Mucosa of descending colon (tissue), 3 donors: ENCODE data around the gene FTO. TPM values are rescaled to one million over a fixed set of nuclear protein-coding genes. Genes with fewer than 3 reads are reported as not detected.
"Not testable (repeated sequence)": the region's sequence is repeated elsewhere in the genome, so short reads cannot be mapped to it uniquely, and the experiment has no call there.

Experiments used
- ATAC-seq: fragments of 200-7000 bp; cut with Tn5 transposase; one replicate; pipeline ENCODE4 v1.9.1; 2020; ENCODE audit warnings: mild to moderate bottlenecking, moderate library complexity
- DNase-seq, 3 donors: peaks; one replicate each; pipeline ENCODE4 v3.0.0-alpha.2; 2020
- H3K36me3 ChIP-seq: fragments of 200-600 bp; one replicate; pipeline ENCODE4 v1.8.0; 2021; ENCODE audit warnings: low read depth, mild to moderate bottlenecking
- H3K4me1 ChIP-seq: fragments of 200-600 bp; one replicate; pipeline ENCODE4 v1.8.0; 2021; ENCODE audit warnings: low read depth, mild to moderate bottlenecking
- H3K4me3 ChIP-seq: fragments of 200-600 bp; one replicate; pipeline ENCODE4 v1.8.0; 2021; ENCODE audit warnings: mild to moderate bottlenecking
- H3K9me3 ChIP-seq: fragments of 200-600 bp; one replicate; pipeline ENCODE4 v1.8.0; 2021; ENCODE audit warnings: mild to moderate bottlenecking
- CTCF ChIP-seq: fragments of 200-600 bp; IDR thresholded peaks from one replicate; pipeline ENCODE4 v1.8.0; 2022; ENCODE audit warnings: antibody characterized with exemption, mild to moderate bottlenecking
- intact Hi-C, 2 donors: fragments of 100-400 bp; cut with DNase I in 1 of 2; cut with micrococcal nuclease in 1 of 2; formaldehyde crosslinking; loops; one replicate each; pipeline versions ENCODE4 v1.11.0 to v1.11.1; 2022; cut with DNase I, micrococcal nuclease
- total RNA-seq, 3 donors: library from RNA; stranded (reverse); fragmentation: NEBNext Ultra II Directional in 2 of 3; extraction: Animal tissue kit (Norgen Biotek cat#: 25700) in 2 of 3; gene quantifications; one replicate each; pipeline versions ENCODE4 v1.2.1 to v1.2.4, GENCODE V29; 2021 to 2023
- donor health status: DM: no; HTN: no; CAD: no; lungs with moderate emphysema.
- donor health status: DM: no; HTN: no; CAD: no.
- donor health status: DM: no; HTN: yes; CAD: no.

Gene FTO
- total RNA-seq, 3 donors from 2014 or later, result 38.0 to 81.7 (median 39.1) TPM

- no peaks in the 10 kb centered on the region for H3K9me3 ChIP-seq
- no peak overlapping the region for H3K4me3 ChIP-seq
- DNase-seq (no peak), ATAC-seq (no peak)
- TF ChIP-seq CTCF, result no peak
- H3K36me3 ChIP-seq, result no peaks in the 10 kb centered on the region
- intact Hi-C loops, result no loop called here
- no peaks in the 10 kb centered on the region for H3K4me1 ChIP-seq
Observed at GRCh38 chr16:53840456-53840855, 136.5 kb downstream of the FTO start.

DNA sequence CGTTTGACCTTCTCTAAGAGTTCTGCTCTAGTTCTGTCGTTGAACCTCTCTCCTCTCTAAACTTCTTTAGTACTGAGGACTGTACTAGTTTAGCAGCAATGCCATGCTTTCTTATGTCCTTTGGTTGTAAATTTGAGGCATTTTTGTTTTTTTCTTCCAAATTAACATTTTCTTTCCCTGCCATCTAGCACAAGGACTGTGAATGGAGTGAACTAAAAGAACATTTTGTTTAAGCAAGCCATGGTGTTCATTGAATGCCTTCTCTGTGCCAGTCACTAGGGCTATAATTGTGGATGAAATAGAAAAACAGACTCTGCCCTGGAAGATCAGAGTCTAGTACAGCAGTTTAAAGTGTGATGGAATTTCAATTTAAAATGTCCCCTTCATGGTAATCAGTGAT lies 137.9 kb downstream of the FTO start:
- intact Hi-C loops, result no loop called here

DNA sequence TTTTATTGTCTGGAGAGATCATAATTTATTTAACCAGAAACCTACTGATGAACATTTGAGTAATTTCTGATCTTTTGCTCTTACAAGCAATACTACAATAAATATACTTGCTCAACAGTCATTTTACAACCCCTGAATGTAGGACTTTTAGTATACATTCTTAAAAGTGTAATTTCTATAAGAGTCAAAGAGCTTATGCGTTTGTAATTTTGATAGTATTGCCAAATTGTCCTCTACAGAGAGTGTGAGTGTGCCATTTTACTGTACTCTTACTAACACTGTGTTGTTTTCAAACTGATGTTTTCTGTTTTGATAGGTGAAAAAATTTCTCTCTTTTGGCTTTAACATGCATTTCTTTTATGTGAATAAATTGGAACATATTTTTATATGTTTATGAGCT lies 139.1 kb downstream of the FTO start:
- Histone ChIP-seq H3K9me3 (no peaks in the 10 kb centered on the region), H3K36me3 (no peaks in the 10 kb centered on the region), H3K4me3 (no peak overlapping the region), H3K4me1 (no peaks in the 10 kb centered on the region)
- no peak for TF ChIP-seq CTCF
- DNase-seq (no peak), ATAC-seq (no peak)
- intact Hi-C loops, result no loop called here

More for the DNA sequence above, 137.9 kb downstream of the FTO start:
- Histone ChIP-seq H3K9me3 (no peaks in the 10 kb centered on the region), H3K4me1 (no peaks in the 10 kb centered on the region), H3K36me3 (no peaks in the 10 kb centered on the region), H3K4me3 (no peak overlapping the region)
- DNase-seq (no peak), ATAC-seq (no peak)
- TF ChIP-seq CTCF, result no peak

DNA sequence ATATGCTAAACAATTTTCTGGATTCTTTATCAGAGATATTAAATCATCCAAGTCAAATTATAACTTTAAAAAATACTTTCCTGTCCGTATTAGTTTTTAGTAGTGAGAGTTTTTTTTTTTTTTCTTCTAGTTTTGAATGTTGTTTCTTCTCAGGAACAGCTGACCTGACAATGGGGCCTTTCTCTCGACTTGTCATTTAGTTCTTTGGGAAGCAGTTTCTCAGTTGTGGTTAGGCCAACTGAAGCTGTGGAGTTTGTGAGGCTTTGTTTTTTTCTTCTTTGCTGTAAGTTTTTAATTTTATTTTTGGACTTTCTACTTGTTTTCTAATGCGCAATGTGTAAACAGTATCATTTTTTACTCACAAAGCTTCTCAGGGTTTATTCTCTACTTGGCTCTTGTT lies 140.8 kb downstream of the FTO start:
- no peak for DNase-seq
- intact Hi-C loops, result no loop called here
- Histone ChIP-seq H3K4me3 (no peak overlapping the region), H3K9me3 (no peaks in the 10 kb centered on the region), H3K4me1 (no peaks in the 10 kb centered on the region), H3K36me3 (no peaks in the 10 kb centered on the region)
- no peak for TF ChIP-seq CTCF
- ATAC-seq, result no peak

DNA sequence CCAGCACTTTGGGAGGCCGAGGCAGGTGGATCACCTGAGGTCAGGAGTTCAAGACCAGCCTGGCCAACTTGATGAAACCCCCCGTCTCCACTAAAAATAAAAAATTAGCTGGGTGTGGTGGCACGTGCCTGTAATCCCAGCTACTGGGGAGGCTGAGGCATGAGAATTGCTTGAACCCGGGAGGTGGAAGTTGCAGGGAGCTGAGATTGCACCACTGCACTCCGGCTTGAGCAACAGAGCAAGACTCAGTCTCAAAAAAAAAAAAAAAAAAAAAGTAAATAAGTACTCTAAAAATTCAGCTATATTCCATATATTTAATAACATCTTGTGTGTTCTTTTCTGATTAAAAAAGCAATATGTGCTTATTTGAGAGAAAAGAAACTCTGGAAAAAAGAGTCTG lies 142.6 kb downstream of the FTO start:
- DNase-seq, H3K9me3 ChIP-seq, H3K36me3 ChIP-seq, intact Hi-C loops, ATAC-seq, H3K4me3 ChIP-seq, H3K4me1 ChIP-seq: not testable (repeated sequence)

DNA sequence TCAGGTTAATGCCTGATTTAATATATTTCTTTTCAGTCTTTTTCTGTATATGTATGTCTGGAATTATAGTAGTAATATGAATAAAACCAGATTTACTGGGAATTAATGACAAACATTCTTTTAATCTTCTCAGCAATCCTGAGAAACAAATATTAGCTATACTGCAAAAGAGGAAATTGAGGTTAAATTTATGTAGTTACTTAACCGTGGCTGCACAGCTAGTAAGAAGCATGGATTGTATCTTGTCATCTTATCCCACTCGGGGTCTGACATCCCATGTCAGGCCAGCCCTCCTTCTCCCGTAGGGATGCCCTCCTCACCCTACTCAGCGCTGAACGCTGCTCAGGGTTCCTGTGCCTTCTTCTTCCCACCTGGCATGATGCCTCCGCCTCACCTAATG lies 143.0 kb downstream of the FTO start:
- DNase-seq (no peak), ATAC-seq (no peak)
- H3K4me3 ChIP-seq, result no peak overlapping the region
- intact Hi-C loops, result no loop called here
- no peaks in the 10 kb centered on the region for H3K36me3 ChIP-seq
- H3K4me1 ChIP-seq, result no peaks in the 10 kb centered on the region
- TF ChIP-seq CTCF, result no peak
- H3K9me3 ChIP-seq, result no peaks in the 10 kb centered on the region
